ENCODE measurements around the gene PHLPP1. TPM values are rescaled to one million over a fixed set of nuclear protein-coding genes. Genes with fewer than 3 reads are reported as not detected.

The PHLPP1 gene
- total and polyA plus RNA-seq, 2 of the 13 experiments (the other 11 are each of a cell fraction or from before 2014, with no cell fraction given): 9.8 to 18.5 TPM

GRCh38 chr18:62721839-62722795 lies 6.8 kb downstream of the PHLPP1 start:
- Histone ChIP-seq H3K79me2 (ENCODE audit: insufficient read depth, low read length) (peaks cover 98% of the 10 kb centered on the region), H3K4me3 (replicated peaks in 1 of 3; ENCODE audit: insufficient read depth in 1 of 3, low read depth in 2 of 3, low read length in 3 of 3) (peak overlapping the region in 1 of 3 experiments; percentile 86; a peak in 2 of 6 replicates), H3K9me3 (ENCODE audit: low read length) (no peaks in the 10 kb centered on the region), H3K9ac (ENCODE audit: insufficient read depth, low read depth, low read length) (no peak overlapping the region; the same call in 1 of the 2 replicates), H3K27ac (ENCODE audit: extremely low read length, insufficient read depth, low read length) (peak overlapping the region; percentile 6), H3K4me2 (ENCODE audit: low read depth, low read length) (peak overlapping the region; percentile 68), H4K20me1 (ENCODE audit: insufficient read depth, low read length) (peaks cover 14% of the 10 kb centered on the region), H2AFZ (ENCODE audit: low read length) (no peak overlapping the region), H3K36me3 (replicated peaks in 1 of 2; ENCODE audit: control insufficient read depth in 1 of 2, insufficient read depth in 2 of 2, low read length in 2 of 2) (no peaks in the 10 kb centered on the region), H3K4me1 (ENCODE audit: insufficient read depth, low read length) (peaks cover 57% of the 10 kb centered on the region), H3K27me3 (ENCODE audit: control insufficient read depth in 1 of 2, insufficient read depth in 2 of 2, low read length in 2 of 2) (no peaks in the 10 kb centered on the region; a peak in 1 of 5 replicates)
- ChIA-PET CTCF (ENCODE audit: low intra/inter-chr PET ratio, low total read pairs) (interaction anchor here (0.6 kb wide), 1 partner anchor 48 kb away, joined by 3 read pairs; no protein-coding TSS in a partner anchor), POLR2A (no interaction called here)
- in situ Hi-C loops (cut with HindIII; ENCODE audit: extremely low pct_ligation_motif_present, low pct_unique_long_range_greater_than_20kb) (no loop called here), intact Hi-C loops (cut with micrococcal nuclease; ENCODE audit: unreplicated experiment) (loop anchor here (5.0 kb wide), 1 partner anchor 35 kb away; no protein-coding TSS in a partner anchor)
- ATAC-seq (no peak), DNase-seq (ENCODE audit: low spot score) (no peak), FAIRE-seq (no peak)
- 73% methylated on average over 8 of the region's 8 CpGs for WGBS (ENCODE audit: low lambda C conversion rate)
- no TSS peak for BruUV-seq (replicated peaks)
- TF ChIP-seq ZC3H13 (CRISPR knock-in tag; IDR thresholded peaks at IDR 0.05) (no peak), DMTF1 (CRISPR knock-in tag; IDR thresholded peaks at IDR 0.05) (no peak), MYNN (CRISPR knock-in tag; IDR thresholded peaks at IDR 0.05; ENCODE audit: low read depth) (no peak), KDM4B (CRISPR knock-in tag; IDR thresholded peaks at IDR 0.05) (no peak), ZBTB20 (CRISPR knock-in tag; IDR thresholded peaks at IDR 0.05; ENCODE audit: borderline replicate concordance, low read depth) (no peak), ZKSCAN1 (IDR thresholded peaks at IDR 0.05; ENCODE audit: low read length) (no peak), HOXD1 (CRISPR knock-in tag; IDR thresholded peaks at IDR 0.05) (no peak), KAT8 (CRISPR knock-in tag; IDR thresholded peaks at IDR 0.05) (no peak), HOXA5 (CRISPR knock-in tag; IDR thresholded peaks at IDR 0.05) (no peak), ZNF530 (CRISPR knock-in tag; IDR thresholded peaks at IDR 0.05; ENCODE audit: low read depth) (no peak), ZNF263 (CRISPR knock-in tag; IDR thresholded peaks at IDR 0.05) (no peak), KAT2B (IDR thresholded peaks at IDR 0.05; ENCODE audit: borderline replicate concordance, low read depth, low read length) (no peak), SAP130 (CRISPR knock-in tag; IDR thresholded peaks at IDR 0.05; ENCODE audit: low read depth) (no peak), ZNF646 (CRISPR knock-in tag; IDR thresholded peaks at IDR 0.05) (no peak), ATM (IDR thresholded peaks at IDR 0.05; ENCODE audit: borderline replicate concordance) (no peak), SMAD3 (CRISPR knock-in tag; IDR thresholded peaks at IDR 0.05) (no peak), MIER2 (CRISPR knock-in tag; IDR thresholded peaks at IDR 0.05) (no peak)
